HepG2 (cell line): ENCODE results near the gene KANK4.

Experiments used
- EZH2 ChIP-seq: conservative IDR thresholded peaks from 2 replicates; pipeline ENCODE4 v1.6.1; 2012; ENCODE audit warnings: mild to moderate bottlenecking, low read depth, low read length, moderate library complexity
- POLR2AphosphoS5 ChIP-seq: IDR thresholded peaks from 2 replicates; pipeline ENCODE4 v1.6.1; 2012; ENCODE audit warnings: low read depth, low read length
- SCMH1 ChIP-seq: sonication (generic); formaldehyde crosslinking; IDR thresholded peaks from 2 replicates; pipeline ENCODE4 v1.9.0; 2021; ENCODE audit warnings: missing genetic modification reagents, mild to moderate bottlenecking, borderline replicate concordance
- ZFP1 ChIP-seq: IDR thresholded peaks from 2 replicates; pipeline ENCODE4 v1.6.1; 2016
- ZNF34 ChIP-seq: sonication (generic); formaldehyde crosslinking; IDR thresholded peaks from 2 replicates; pipeline ENCODE4 v1.4.0; 2020; ENCODE audit warnings: mild to moderate bottlenecking, missing genetic modification reagents, borderline replicate concordance
- ZNF816 ChIP-seq: sonication (generic); formaldehyde crosslinking; IDR thresholded peaks from 2 replicates; pipeline ENCODE4 v1.8.0; 2022; ENCODE audit warnings: missing genetic modification reagents, mild to moderate bottlenecking, borderline replicate concordance
- TF ChIP-seq, protein P1 (sequence below): IDR thresholded peaks from 2 replicates; pipeline ENCODE4 v1.6.1; 2016; ENCODE audit warnings: low read depth, control low read depth

DNA sequence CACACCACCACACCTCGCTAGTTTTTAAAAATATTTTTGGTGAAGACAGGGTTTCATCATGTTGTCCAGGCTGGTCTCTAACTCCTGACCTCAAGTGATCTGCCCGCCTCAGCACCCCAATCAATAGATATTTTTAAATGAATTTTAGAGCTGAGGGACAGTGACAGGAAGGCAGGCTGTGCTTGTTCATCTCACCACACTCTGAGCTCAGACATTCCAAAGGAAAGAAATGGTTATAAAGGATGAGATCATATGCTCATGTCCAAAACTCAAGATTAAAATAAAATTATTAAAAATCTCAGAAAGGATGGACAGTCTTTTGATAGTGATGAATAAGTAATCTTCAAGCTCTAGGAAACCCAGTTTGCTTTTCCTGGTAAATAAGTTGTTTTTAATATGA, 83.7 kb downstream of the KANK4 start:
- no peak for TF ChIP-seq ZNF34 (CRISPR knock-in tag)
- no peak for TF ChIP-seq POLR2AphosphoS5
- no peak for TF ChIP-seq ZFP1 (CRISPR knock-in tag)
- TF ChIP-seq EZH2: no peak
- no peak for TF ChIP-seq ZNF816 (CRISPR knock-in tag)
- TF ChIP-seq, protein P1, sequence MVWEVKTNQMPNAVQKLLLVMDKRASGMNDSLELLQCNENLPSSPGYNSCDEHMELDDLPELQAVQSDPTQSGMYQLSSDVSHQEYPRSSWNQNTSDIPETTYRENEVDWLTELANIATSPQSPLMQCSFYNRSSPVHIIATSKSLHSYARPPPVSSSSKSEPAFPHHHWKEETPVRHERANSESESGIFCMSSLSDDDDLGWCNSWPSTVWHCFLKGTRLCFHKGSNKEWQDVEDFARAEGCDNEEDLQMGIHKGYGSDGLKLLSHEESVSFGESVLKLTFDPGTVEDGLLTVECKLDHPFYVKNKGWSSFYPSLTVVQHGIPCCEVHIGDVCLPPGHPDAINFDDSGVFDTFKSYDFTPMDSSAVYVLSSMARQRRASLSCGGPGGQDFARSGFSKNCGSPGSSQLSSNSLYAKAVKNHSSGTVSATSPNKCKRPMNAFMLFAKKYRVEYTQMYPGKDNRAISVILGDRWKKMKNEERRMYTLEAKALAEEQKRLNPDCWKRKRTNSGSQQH (CRISPR knock-in tag): no peak
- TF ChIP-seq SCMH1 (CRISPR knock-in tag): no peak
